ENCODE data around the gene TARS1. TPM values are rescaled to one million over a fixed set of nuclear protein-coding genes. Genes with fewer than 3 reads are reported as not detected.
"Not testable (repeated sequence)": the region's sequence is repeated elsewhere in the genome, so short reads cannot be mapped to it uniquely, and the experiment has no call there.

The TARS1 gene
- total and polyA plus RNA-seq, 7 donors: 81.7 to 151 (median 117) TPM

DNA sequence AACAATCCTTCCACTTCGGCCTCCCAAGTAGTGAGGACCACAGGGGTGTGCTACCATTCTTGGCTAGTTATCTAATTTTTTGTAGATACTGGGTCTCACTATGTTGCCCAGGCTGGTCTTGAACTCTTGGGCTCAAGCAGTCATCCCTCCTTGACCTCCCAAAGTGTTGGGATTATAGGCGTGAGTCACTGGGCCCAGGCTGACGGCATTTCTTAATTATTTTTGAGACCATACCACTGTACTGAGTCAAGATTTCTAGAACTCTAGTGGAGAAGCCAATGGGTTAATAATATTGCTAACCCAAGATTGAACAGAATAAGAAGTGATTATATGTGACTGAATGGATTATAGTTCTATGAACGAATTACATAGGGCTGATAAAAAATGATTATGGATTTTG is 66.7 kb downstream of the TARS1 start:
- DNase-seq: no peak
- intact Hi-C loops (cut with DNase I): no loop called here
- Histone ChIP-seq H3K36me3 (no peaks in the 10 kb centered on the region), H3K9me3 (no peaks in the 10 kb centered on the region), H3K4me1 (no peaks in the 10 kb centered on the region), H3K27me3 (no peaks in the 10 kb centered on the region), H3K27ac (no peak overlapping the region), H3K4me3 (no peak overlapping the region)
- WGBS, 2 donors: 84 to 93% methylated on average over 4 of the region's 4 CpGs
- TF ChIP-seq, protein P1, sequence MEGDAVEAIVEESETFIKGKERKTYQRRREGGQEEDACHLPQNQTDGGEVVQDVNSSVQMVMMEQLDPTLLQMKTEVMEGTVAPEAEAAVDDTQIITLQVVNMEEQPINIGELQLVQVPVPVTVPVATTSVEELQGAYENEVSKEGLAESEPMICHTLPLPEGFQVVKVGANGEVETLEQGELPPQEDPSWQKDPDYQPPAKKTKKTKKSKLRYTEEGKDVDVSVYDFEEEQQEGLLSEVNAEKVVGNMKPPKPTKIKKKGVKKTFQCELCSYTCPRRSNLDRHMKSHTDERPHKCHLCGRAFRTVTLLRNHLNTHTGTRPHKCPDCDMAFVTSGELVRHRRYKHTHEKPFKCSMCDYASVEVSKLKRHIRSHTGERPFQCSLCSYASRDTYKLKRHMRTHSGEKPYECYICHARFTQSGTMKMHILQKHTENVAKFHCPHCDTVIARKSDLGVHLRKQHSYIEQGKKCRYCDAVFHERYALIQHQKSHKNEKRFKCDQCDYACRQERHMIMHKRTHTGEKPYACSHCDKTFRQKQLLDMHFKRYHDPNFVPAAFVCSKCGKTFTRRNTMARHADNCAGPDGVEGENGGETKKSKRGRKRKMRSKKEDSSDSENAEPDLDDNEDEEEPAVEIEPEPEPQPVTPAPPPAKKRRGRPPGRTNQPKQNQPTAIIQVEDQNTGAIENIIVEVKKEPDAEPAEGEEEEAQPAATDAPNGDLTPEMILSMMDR (IDR thresholded peaks at IDR 0.05): no peak
- TF ChIP-seq POLR2A (IDR thresholded peaks at IDR 0.05) (no peak), POLR2AphosphoS5 (IDR thresholded peaks at IDR 0.05) (no peak), EP300 (IDR thresholded peaks at IDR 0.05) (no peak)

DNA sequence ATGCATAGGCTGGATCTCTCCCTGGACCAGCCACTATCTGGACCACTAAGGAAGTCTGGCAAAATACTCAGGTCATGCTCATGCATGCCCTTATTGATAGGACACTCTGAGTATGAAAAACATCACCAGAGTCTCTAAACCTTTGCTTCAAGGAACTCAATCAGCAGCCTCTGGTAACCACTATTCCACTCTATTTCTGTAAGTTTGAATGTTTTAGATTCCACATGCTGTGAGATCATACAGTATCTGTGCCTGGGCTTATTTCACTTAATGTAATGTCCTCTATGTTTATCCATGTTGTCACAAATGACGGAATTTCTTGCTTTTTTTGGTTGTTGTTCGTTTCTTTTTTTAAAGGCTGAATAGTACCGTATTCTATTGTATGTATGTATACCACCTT is 68.3 kb downstream of the TARS1 start:
- intact Hi-C loops (cut with DNase I): no loop called here
- Histone ChIP-seq H3K9me3 (no peaks in the 10 kb centered on the region), H3K27ac (no peak overlapping the region), H3K36me3 (no peaks in the 10 kb centered on the region), H3K27me3 (no peaks in the 10 kb centered on the region), H3K4me1 (no peaks in the 10 kb centered on the region), H3K4me3 (no peak overlapping the region)
- WGBS, 2 donors: 85 to 92% methylated on average over 3 of the region's 3 CpGs
- TF ChIP-seq, protein P1 (IDR thresholded peaks at IDR 0.05): no peak
- no peak for TF ChIP-seq POLR2AphosphoS5 (IDR thresholded peaks at IDR 0.05)
- TF ChIP-seq EP300 (IDR thresholded peaks at IDR 0.05): no peak
- no peak for TF ChIP-seq POLR2A (IDR thresholded peaks at IDR 0.05)
- DNase-seq: no peak

DNA sequence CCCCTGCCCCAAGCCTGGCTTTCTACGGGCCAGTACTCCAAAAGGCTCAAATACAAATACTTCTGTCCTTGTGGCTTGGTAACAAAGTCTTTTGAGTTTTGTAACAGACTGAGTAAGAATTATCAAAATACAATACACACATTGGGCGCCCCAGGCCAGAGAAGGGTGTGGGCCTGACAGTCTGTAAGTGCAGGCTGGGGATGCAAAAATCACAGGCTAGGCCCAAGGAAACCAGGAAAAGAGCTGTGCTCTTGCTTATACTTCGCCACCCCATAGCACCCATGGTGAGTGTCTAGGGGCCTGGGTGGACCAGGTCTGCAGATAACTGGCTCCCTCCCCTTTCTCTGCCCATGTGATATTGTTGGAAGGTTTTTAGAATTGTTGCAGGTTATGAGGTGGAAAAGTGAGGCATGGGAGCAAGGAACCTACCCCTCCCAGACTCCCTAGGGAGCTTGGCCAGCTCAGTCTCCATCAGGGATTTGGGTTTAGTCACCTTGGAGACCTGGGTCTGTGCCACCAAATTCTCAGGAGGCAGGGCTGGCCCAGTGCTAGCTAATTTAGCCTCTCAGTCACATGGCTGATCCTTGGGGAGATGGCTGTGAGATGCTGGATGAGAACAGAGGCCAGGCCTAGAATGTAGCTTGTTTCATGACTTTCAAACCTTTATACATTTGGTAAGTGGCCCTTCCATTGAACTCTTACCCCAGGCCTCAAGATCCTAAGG is 72.9 kb downstream of the TARS1 start:
- Histone ChIP-seq H3K4me3 (no peak overlapping the region), H3K36me3 (no peaks in the 10 kb centered on the region), H3K27me3 (no peaks in the 10 kb centered on the region), H3K9me3 (no peaks in the 10 kb centered on the region), H3K4me1 (no peaks in the 10 kb centered on the region), H3K27ac (no peak overlapping the region)
- no peak for TF ChIP-seq POLR2AphosphoS5 (IDR thresholded peaks at IDR 0.05)
- TF ChIP-seq POLR2A (IDR thresholded peaks at IDR 0.05): no peak
- TF ChIP-seq, protein P1 (IDR thresholded peaks at IDR 0.05): no peak
- TF ChIP-seq EP300 (IDR thresholded peaks at IDR 0.05): no peak
- DNase-seq: no peak
- WGBS, 2 donors: 75 to 82% methylated on average over 3 of the region's 3 CpGs
- intact Hi-C loops (cut with DNase I): no loop called here

DNA sequence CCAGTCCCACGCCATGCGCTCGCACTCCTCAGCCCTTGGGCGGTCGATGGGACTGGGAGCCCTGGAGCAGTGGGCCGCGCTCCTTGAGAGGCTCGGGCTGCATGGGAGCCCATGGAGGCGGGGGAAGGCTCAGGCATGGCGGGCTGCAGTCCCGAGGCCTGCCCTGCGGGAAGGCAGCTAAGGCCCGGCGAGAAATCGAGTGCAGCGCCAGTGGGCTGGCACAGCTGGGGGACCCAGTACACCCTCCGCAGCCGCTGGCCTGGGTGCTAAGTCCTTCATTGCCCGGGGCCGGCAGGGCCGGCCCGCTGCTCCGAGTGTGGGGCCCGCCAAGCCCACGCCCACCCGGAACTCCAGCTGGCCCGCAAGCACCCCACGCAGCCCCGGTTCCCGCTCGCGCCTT is 74.6 kb downstream of the TARS1 start:
- WGBS, 2 donors: 95 to 97% methylated on average over 32 of the region's 32 CpGs
- H3K9me3 ChIP-seq; H3K4me3 ChIP-seq; H3K27ac ChIP-seq; intact Hi-C loops (cut with DNase I); H3K27me3 ChIP-seq; H3K36me3 ChIP-seq; H3K4me1 ChIP-seq; DNase-seq: not testable (repeated sequence)

DNA sequence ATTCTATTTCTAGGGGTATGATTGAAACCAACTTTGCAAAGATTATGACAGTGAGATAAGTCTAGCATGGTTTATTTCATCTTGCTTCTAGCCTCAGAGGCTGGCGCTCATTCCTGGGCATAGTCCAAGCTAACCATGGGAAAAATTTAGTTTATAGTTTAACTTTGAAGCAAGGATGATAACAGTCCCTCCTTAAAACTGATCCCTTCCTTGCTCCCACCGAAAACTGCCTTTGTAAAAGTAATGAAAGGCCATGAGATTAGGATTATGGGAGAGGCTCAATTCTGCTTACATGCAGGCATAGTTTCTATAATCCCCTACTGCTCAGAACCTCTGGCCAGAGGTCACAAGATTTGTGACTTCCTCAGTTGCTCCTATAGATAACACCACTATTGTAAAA is 75.7 kb downstream of the TARS1 start:
- no peaks in the 10 kb centered on the region for H3K4me1 ChIP-seq
- H3K9me3 ChIP-seq: no peaks in the 10 kb centered on the region
- 24 to 63% methylated on average over 2 of the region's 2 CpGs for WGBS, 2 donors
- no peaks in the 10 kb centered on the region for H3K36me3 ChIP-seq
- intact Hi-C loops (cut with DNase I): no loop called here
- no peaks in the 10 kb centered on the region for H3K27me3 ChIP-seq
- no peak overlapping the region for H3K4me3 ChIP-seq
- TF ChIP-seq POLR2AphosphoS5 (IDR thresholded peaks at IDR 0.05) (no peak), POLR2A (IDR thresholded peaks at IDR 0.05) (no peak), EP300 (IDR thresholded peaks at IDR 0.05) (no peak)
- TF ChIP-seq, protein P1 (IDR thresholded peaks at IDR 0.05): no peak
- no peak overlapping the region for H3K27ac ChIP-seq
- DNase-seq: no peak

Data from sigmoid colon (tissue), 7 donors.